ENCODE data around the gene CALB2.

The CALB2 gene

GRCh38 chr16:71360378-71360777 lies 1.9 kb downstream of the CALB2 start:
- TF ChIP-seq GATA1 (IDR thresholded peaks at IDR 0.05; ENCODE audit: low read depth, low read length): no peak
- DNase-seq: peak in 1 of 2 experiments; percentile 11

DNA sequence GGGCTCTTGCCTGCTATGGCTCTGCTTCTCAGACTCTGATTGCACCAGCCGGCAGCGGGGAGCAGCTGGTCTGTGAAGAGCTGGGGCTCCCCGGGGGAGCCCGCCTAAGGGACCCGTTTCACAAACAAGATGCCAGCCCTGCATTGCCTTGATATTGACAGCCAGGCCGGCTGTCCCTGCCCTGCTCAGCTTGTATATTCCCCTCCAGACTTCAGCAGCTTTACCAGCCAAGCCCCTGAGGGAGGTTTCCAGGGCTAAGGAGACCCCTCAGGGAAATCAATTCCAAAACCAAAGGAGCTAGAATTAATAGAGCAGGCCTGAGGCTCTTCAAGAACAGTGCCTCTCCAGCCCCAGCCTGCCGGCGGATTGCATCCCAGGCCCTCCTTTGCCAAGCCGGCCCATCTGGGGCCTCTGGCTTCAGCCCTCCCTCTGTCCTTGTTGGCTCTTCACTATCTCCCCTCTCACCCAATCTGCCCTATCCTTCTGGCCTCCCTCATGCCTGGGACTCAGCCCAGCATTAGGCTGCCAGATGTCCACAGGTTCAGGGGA lies 5.7 kb downstream of the CALB2 start:
- no peak for DNase-seq
- TF ChIP-seq POLR2A (IDR thresholded peaks at IDR 0.05; ENCODE audit: low read length) (no peak), GATA1 (IDR thresholded peaks at IDR 0.05; ENCODE audit: low read depth, low read length) (no peak)

DNA sequence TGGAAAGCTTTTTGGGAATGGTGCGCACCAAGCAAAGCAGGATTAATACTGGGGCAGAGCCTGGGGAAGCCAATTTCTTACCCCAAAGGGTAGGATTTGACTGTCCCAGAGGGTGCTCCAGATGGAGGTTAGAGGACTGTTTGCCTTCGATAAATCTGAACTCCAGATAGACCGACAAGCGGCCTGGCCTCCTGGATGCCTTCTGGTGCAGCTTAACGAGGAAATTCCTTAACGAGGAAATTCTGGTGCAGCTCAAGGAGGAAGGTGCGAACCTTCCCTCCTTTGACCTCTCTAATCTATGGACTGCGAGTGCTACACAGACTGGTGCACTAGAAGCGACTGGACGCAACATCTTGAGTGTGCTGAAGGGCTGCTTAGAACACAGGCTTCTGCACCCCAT lies 6.5 kb downstream of the CALB2 start:
- DNase-seq: no peak
- TF ChIP-seq POLR2A (IDR thresholded peaks at IDR 0.05; ENCODE audit: low read length) (no peak), GATA1 (IDR thresholded peaks at IDR 0.05; ENCODE audit: low read depth, low read length) (no peak)

DNA sequence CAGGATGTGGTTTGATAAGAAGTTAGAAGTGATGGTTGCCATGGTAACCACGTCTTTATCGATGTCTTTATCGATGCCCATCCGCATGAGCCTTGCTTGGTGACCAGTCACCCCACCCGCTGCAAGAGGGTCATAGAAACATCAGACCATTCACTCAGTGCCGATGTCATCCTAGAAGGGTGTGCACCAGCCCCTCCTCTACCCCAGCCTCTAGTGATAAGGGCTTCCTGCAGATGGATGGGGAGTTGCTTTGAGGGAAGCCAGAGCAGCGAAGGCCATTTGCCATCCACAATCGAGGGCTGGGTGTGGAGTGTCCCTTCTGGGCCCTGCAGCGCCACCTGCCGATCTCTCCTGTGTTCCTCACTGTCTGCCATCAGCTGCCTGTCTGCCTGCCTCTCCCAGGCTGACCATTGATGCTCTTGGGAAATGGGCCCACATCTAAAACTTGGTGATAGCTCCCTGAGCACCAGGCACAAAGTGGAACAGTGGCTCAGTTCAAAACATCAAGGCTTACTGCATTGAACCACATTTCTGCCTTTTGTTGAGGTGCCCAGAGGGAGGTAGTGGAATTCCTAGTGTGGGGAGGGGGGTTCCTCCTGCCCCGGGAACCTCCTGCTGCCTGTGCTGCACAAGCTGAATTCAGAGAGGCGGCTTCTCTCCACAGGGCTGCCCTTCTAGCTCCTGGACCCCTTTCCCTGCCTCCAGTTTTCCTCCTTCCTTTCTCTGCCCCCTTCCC lies 8.9 kb downstream of the CALB2 start:
- peak; percentile 78 to 80 for DNase-seq
- no peak for TF ChIP-seq GATA1 (IDR thresholded peaks at IDR 0.05; ENCODE audit: low read depth, low read length)
- no peak for TF ChIP-seq POLR2A (IDR thresholded peaks at IDR 0.05; ENCODE audit: low read length)

GRCh38 chr16:71368958-71369357 lies 10.4 kb downstream of the CALB2 start:
- TF ChIP-seq POLR2A (IDR thresholded peaks at IDR 0.05; ENCODE audit: low read length) (no peak), GATA1 (IDR thresholded peaks at IDR 0.05; ENCODE audit: low read depth, low read length) (no peak)
- no peak for DNase-seq

DNA sequence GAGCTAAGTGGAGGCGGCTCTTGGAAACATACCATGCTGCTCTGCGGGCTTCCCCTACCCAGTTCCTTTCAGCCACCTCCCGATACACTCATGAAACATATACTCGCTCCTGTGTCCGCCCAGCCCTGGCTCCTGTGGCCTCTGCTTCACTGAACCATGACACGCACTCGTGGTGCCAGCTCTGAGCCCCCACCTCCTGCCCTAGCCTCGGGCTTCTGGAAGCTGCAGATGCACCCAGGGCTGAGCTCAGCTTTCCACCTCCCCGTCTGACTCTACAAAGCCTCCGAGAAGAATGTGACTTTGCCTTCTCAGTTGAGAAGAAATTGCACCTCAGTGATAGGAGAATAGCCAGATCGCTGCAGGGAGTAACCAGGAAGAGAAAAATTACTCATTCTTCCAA lies 11.0 kb downstream of the CALB2 start:
- no peak for TF ChIP-seq POLR2A (IDR thresholded peaks at IDR 0.05; ENCODE audit: low read length)
- no peak for TF ChIP-seq GATA1 (IDR thresholded peaks at IDR 0.05; ENCODE audit: low read depth, low read length)

GRCh38 chr16:71371237-71371636 lies 12.7 kb downstream of the CALB2 start:
- DNase-seq: no peak
- TF ChIP-seq POLR2A (IDR thresholded peaks at IDR 0.05; ENCODE audit: low read length) (no peak), GATA1 (IDR thresholded peaks at IDR 0.05; ENCODE audit: low read depth, low read length) (no peak)

More for the DNA sequence above, 11.0 kb downstream of the CALB2 start:
- no peak for DNase-seq

GRCh38 chr16:71373073-71373472 lies 14.6 kb downstream of the CALB2 start:
- DNase-seq: no peak
- TF ChIP-seq GATA1 (IDR thresholded peaks at IDR 0.05; ENCODE audit: low read depth, low read length) (no peak), POLR2A (IDR thresholded peaks at IDR 0.05; ENCODE audit: low read length) (no peak)

- no peak for DNase-seq
- TF ChIP-seq POLR2A (IDR thresholded peaks at IDR 0.05; ENCODE audit: low read length) (no peak), GATA1 (IDR thresholded peaks at IDR 0.05; ENCODE audit: low read depth, low read length) (no peak)
Measured at GRCh38 chr16:71376465-71377157, 18.1 kb downstream of the CALB2 start.

- DNase-seq: no peak
- TF ChIP-seq GATA1 (IDR thresholded peaks at IDR 0.05; ENCODE audit: low read depth, low read length) (no peak), POLR2A (IDR thresholded peaks at IDR 0.05; ENCODE audit: low read length) (no peak)
Measured at GRCh38 chr16:71379711-71380110, 21.2 kb downstream of the CALB2 start.

DNA sequence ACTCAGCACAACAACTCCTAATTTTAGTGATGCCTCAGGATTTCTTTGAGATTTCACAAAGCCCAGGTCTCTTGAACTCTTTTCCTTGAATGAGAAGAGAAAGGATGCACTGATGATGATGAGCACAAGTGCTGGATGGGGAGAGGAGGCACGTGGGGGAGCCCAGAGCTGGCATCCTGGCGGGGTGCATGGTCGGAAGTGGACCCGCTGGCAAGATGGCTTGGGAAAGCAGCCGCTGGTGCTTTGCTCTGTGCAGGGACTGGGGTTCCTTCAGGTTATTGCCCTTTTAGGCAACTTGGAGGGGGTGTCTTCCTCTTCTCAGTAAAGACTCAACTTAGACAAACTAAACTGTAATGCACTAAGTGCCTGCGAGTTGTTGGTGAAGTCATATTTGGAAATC lies 22.3 kb downstream of the CALB2 start:
- TF ChIP-seq GATA1 (IDR thresholded peaks at IDR 0.05; ENCODE audit: low read depth, low read length) (no peak), POLR2A (IDR thresholded peaks at IDR 0.05; ENCODE audit: low read length) (no peak)
- DNase-seq: no peak

GRCh38 chr16:71383054-71383773 lies 24.7 kb downstream of the CALB2 start:
- DNase-seq: peak in 1 of 2 experiments; percentile 35

DNA sequence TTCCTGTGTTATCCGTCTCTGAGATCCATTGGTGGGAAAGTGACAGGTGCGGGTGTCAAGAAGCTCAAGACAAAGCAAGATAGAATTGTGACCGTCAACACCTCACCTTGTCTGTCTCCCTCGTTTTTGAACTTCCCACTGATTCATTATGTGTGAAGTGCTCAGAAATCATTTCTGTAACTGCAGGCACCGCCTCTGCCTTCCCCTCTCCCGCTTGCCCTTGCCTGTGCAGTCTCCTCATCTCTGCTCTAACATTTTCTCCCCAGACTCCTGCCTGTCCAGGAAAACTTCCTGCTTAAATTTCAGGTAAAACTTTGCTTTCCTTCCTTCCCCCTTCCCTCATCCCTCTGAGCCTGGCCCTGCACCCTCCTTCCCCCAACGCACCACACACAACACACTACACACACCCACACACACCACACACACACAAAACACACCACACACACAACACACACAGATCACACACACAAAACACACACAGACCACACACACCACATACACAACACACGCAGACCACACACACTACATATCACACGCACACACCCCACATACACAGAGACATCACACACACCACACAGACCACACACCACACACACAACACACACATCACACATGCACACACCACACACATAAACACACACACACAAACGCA lies 25.7 kb downstream of the CALB2 start:
- TF ChIP-seq GATA1 (IDR thresholded peaks at IDR 0.05; ENCODE audit: low read depth, low read length): no peak
- TF ChIP-seq POLR2A (IDR thresholded peaks at IDR 0.05; ENCODE audit: low read length): no peak
- peak in 1 of 2 experiments; percentile 26 for DNase-seq

More at GRCh38 chr16:71383054-71383773, 24.7 kb downstream of the CALB2 start:
- TF ChIP-seq POLR2A (IDR thresholded peaks at IDR 0.05; ENCODE audit: low read length) (no peak), GATA1 (IDR thresholded peaks at IDR 0.05; ENCODE audit: low read depth, low read length) (no peak)

Data from erythroblast (primary cell).